GM23338 (cell line): ENCODE results near the gene MCAT. TPM values are rescaled to one million over a fixed set of nuclear protein-coding genes. Genes with fewer than 3 reads are reported as not detected.

Experiments
- ATAC-seq: fragments of 200-7000 bp; cut with Tn5 transposase; 3 replicates; pipeline ENCODE4 v1.9.1; 2020
- DNase-seq: peaks from one replicate; pipeline ENCODE4 v3.0.0-alpha.2; 2015; ENCODE audit warnings: low spot score
- H2AFZ ChIP-seq: fragments of 200-600 bp; sonication (generic); 2 replicates; pipeline ENCODE4 v1.8.0; 2016; ENCODE audit warnings: antibody characterized with exemption, mild to moderate bottlenecking, moderate library complexity
- H3F3A ChIP-seq: fragments of 200-600 bp; sonication (generic); replicated peaks from 2 replicates; pipeline ENCODE4 v1.8.0; 2017; ENCODE audit warnings: antibody characterized with exemption, mixed run types, low read depth
- H3K27ac ChIP-seq: fragments of 200-600 bp; sonication (generic); 2 replicates; pipeline ENCODE4 v1.6.1; 2016; ENCODE audit warnings: low read depth
- H3K27me3 ChIP-seq: fragments of 200-600 bp; sonication (generic); 2 replicates; pipeline ENCODE4 v1.8.0; 2016; ENCODE audit warnings: mild to moderate bottlenecking, mixed run types, moderate library complexity; ENCODE audit not compliant: insufficient read depth
- H3K36me3 ChIP-seq: fragments of 200-600 bp; sonication (generic); 2 replicates; pipeline ENCODE4 v1.8.0; 2016; ENCODE audit warnings: mild to moderate bottlenecking; ENCODE audit not compliant: insufficient read depth
- H3K4me1 ChIP-seq: fragments of 200-600 bp; sonication (generic); 2 replicates; pipeline ENCODE4 v1.8.0; 2016; ENCODE audit warnings: mild to moderate bottlenecking, moderate library complexity; ENCODE audit not compliant: insufficient read depth
- H3K4me2 ChIP-seq: fragments of 200-600 bp; sonication (generic); 2 replicates; pipeline ENCODE4 v1.7.1; 2017; ENCODE audit warnings: mixed run types
- H3K4me3 ChIP-seq: fragments of 200-600 bp; sonication (generic); 2 replicates; pipeline ENCODE4 v1.6.1; 2016; ENCODE audit warnings: mixed run types
- H3K79me2 ChIP-seq: fragments of 200-600 bp; sonication (generic); replicated peaks from 2 replicates; pipeline ENCODE4 v1.8.0; 2017; ENCODE audit warnings: mild to moderate bottlenecking; ENCODE audit not compliant: insufficient read depth
- H3K9me2 ChIP-seq: fragments of 200-600 bp; sonication (generic); 2 replicates; pipeline ENCODE4 v1.8.0; 2017; ENCODE audit not compliant: insufficient read depth
- H4K20me1 ChIP-seq: fragments of 200-600 bp; sonication (generic); replicated peaks from 2 replicates; pipeline ENCODE4 v1.8.0; 2017; ENCODE audit warnings: mild to moderate bottlenecking; ENCODE audit not compliant: insufficient read depth
- H3K27ac Mint-ChIP-seq: 2 replicates; pipeline ENCODE4 v1.8.0; 2020; ENCODE audit warnings: inconsistent platforms, mild to moderate bottlenecking, moderate library complexity, mixed read lengths
- H3K27me3 Mint-ChIP-seq: 3 replicates; pipeline ENCODE4 v1.8.0; 2022; ENCODE audit warnings: low read depth, mild to moderate bottlenecking, moderate library complexity, mixed read lengths, inconsistent platforms; ENCODE audit not compliant: insufficient read depth, poor library complexity
- H3K36me3 Mint-ChIP-seq: 3 replicates; pipeline ENCODE4 v1.8.0; 2021; ENCODE audit warnings: low read depth, mild to moderate bottlenecking, inconsistent platforms, moderate library complexity, mixed read lengths
- H3K4me1 Mint-ChIP-seq: 3 replicates; pipeline ENCODE4 v1.8.0; 2020; ENCODE audit warnings: mild to moderate bottlenecking, inconsistent platforms, mixed read lengths
- H3K4me3 Mint-ChIP-seq: 3 replicates; pipeline ENCODE4 v1.8.0; 2021; ENCODE audit warnings: moderate library complexity, mild to moderate bottlenecking, inconsistent platforms, mixed read lengths
- H3K9me3 Mint-ChIP-seq: 3 replicates; pipeline ENCODE4 v1.8.0; 2020; ENCODE audit warnings: moderate library complexity, mild to moderate bottlenecking, inconsistent platforms, mixed read lengths
- CREB1 ChIP-seq: fragments of 250-450 bp; sonication (Bioruptor Pico); IDR thresholded peaks from 2 replicates; pipeline ENCODE4 v1.5.0; 2020; ENCODE audit warnings: low read depth, mild to moderate bottlenecking, moderate library complexity
- CTCF ChIP-seq, 2 experiments: fragments of 200-600 bp in 1 of 2; sonication (generic) in 1 of 2; conservative IDR thresholded peaks; 2 replicates each; pipeline versions ENCODE4 v1.5.1 to v1.6.1; 2016 to 2017; ENCODE audit warnings: antibody characterized with exemption in 2 of 2, low read depth in 2 of 2, mild to moderate bottlenecking in 2 of 2, moderate library complexity in 1 of 2
- EZH2 ChIP-seq: fragments of 200-600 bp; sonication (generic); IDR thresholded peaks from one replicate; pipeline ENCODE4 v1.8.0; 2017; ENCODE audit warnings: antibody characterized with exemption, mild to moderate bottlenecking, low read depth; ENCODE audit not compliant: unreplicated experiment
- EZH2phosphoT487 ChIP-seq: fragments of 200-600 bp; sonication (generic); IDR thresholded peaks from one replicate; pipeline ENCODE4 v1.8.1; 2018; ENCODE audit warnings: antibody characterized with exemption; ENCODE audit not compliant: unreplicated experiment
- NANOG ChIP-seq: IDR thresholded peaks from 2 replicates; pipeline ENCODE4 v1.6.1; 2016; ENCODE audit warnings: antibody characterized with exemption, borderline replicate concordance
- STAT1 ChIP-seq: IDR thresholded peaks from one replicate; pipeline ENCODE4 v1.6.1; 2016; ENCODE audit warnings: antibody characterized with exemption; ENCODE audit not compliant: unreplicated experiment
- ZNF331 ChIP-seq: fragments of 250-450 bp; sonication (Bioruptor Pico); IDR thresholded peaks from 2 replicates; pipeline ENCODE4 v1.5.0; 2020; ENCODE audit warnings: low read depth, mild to moderate bottlenecking, moderate library complexity
- ZNF462 ChIP-seq: fragments of 250-450 bp; sonication (Bioruptor Pico); IDR thresholded peaks from 2 replicates; pipeline ENCODE4 v1.5.0; 2020; ENCODE audit warnings: mild to moderate bottlenecking, moderate library complexity
- polyA plus RNA-seq: library from polyadenylated mRNA; unstranded; fragments of >200 nt; fragmentation: Nextera tagmentation; extraction: Ambion mirVana; gene quantifications from 2 replicates; pipeline ENCODE4 v1.2.1, GENCODE V29; 2016
- total RNA-seq: library from RNA; depleted of rRNA; stranded (reverse); fragments of >200 nt; shearing (Covaris generic); gene quantifications from 2 replicates; pipeline ENCODE4 v1.2.3, GENCODE V29; 2014
- TF ChIP-seq, protein P1 (sequence below): IDR thresholded peaks from 2 replicates; pipeline ENCODE4 v1.6.1; 2016; ENCODE audit warnings: antibody characterized with exemption

MCAT gene
- total and polyA plus RNA-seq, 2 experiments from 2014 or later = 9.7 to 16.9 TPM

DNA sequence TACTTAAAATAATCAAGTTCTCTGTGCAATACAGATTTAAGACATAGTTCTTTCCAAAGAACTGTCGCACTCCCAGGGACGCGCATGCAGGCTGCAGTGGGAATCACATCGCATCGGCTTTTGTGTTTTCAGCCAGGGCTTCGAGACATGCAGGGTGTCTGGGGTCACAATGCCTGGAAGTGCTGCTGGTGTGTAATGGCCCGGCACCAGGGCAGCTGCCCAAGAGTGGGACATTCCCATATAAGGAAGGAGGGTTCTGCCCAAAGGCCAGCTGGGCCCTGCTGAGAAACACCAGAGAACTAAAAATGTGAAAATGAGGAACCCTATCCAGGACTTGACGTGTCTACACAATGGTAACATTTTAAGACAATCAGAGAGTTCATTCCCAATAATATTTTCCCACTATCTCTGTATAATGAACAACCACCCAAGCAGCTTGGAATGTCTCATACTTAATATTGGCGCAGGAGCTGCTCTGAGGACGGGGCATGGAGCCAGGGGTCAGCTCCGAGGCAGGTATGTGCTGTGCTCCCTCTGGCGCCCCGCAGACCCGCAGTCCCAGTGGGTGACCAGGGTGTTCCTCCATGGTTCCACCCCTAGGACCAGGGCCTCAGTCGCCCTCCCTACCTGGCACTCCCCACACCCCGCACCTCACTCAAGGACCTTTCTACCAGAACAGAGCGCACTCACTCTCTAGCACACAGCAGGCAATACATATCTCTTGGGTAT, 11.3 kb downstream of the MCAT start:
- no peak overlapping the region for H3K4me3 Mint-ChIP-seq
- peaks cover 8% of the 10 kb centered on the region; the same call in 2 of the 3 replicates for H3K4me1 Mint-ChIP-seq
- H3K27ac ChIP-seq = no peak overlapping the region
- H3F3A ChIP-seq = no peaks in the 10 kb centered on the region
- no peaks in the 10 kb centered on the region; the same call in 1 of the 2 replicates for H3K4me1 ChIP-seq
- H3K36me3 Mint-ChIP-seq = peaks cover 34% of the 10 kb centered on the region; the same call in 2 of the 3 replicates
- no peak overlapping the region for H3K4me2 ChIP-seq
- H3K27ac Mint-ChIP-seq = no peak overlapping the region
- H3K4me3 ChIP-seq = no peak overlapping the region
- H3K9me2 ChIP-seq = no peaks in the 10 kb centered on the region
- 0 out of 2 replicates have a peak, but pooled peaks cover 10% of the 10 kb centered on the region for H4K20me1 ChIP-seq
- peaks cover 4% of the 10 kb centered on the region; the same call in 1 of the 2 replicates for H3K36me3 ChIP-seq
- no peak for ATAC-seq
- TF ChIP-seq ZNF462 (CRISPR knock-in tag) (no peak), EZH2 (no peak), STAT1 (no peak), CREB1 (CRISPR knock-in tag) (no peak), NANOG (no peak), EZH2phosphoT487 (no peak), CTCF (conservative IDR thresholded peaks at IDR 0.05; ENCODE audit: low read depth in 2 of 2) (no peak), ZNF331 (CRISPR knock-in tag) (no peak)
- TF ChIP-seq, protein P1, sequence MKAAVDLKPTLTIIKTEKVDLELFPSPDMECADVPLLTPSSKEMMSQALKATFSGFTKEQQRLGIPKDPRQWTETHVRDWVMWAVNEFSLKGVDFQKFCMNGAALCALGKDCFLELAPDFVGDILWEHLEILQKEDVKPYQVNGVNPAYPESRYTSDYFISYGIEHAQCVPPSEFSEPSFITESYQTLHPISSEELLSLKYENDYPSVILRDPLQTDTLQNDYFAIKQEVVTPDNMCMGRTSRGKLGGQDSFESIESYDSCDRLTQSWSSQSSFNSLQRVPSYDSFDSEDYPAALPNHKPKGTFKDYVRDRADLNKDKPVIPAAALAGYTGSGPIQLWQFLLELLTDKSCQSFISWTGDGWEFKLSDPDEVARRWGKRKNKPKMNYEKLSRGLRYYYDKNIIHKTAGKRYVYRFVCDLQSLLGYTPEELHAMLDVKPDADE = no peak
- H3K9me3 Mint-ChIP-seq = no peaks in the 10 kb centered on the region
- H3K79me2 ChIP-seq = no peaks in the 10 kb centered on the region
- H2AFZ ChIP-seq = no peak overlapping the region
- H3K27me3 ChIP-seq = no peaks in the 10 kb centered on the region
- no peak for DNase-seq
- H3K27me3 Mint-ChIP-seq = peaks cover 3% of the 10 kb centered on the region
